GM21786 (cell line): Measurements from ENCODE around the gene MKLN1.
"Not testable (repeated sequence)": the region's sequence is repeated elsewhere in the genome, so short reads cannot be mapped to it uniquely, and the experiment has no call there.

Experiments used
- ATAC-seq: cut with Tn5 transposase; IDR thresholded peaks from one replicate; pipeline ENCODE4 v1.9.1; 2021; ENCODE audit not compliant: unreplicated experiment

MKLN1 gene

GRCh38 chr7:131497454-131497853, 169.8 kb downstream of the MKLN1 start:
- ATAC-seq: no peak

GRCh38 chr7:131498237-131498885, 170.7 kb downstream of the MKLN1 start:
- ATAC-seq: no peak

GRCh38 chr7:131499801-131500200, 172.1 kb downstream of the MKLN1 start:
- ATAC-seq: no peak

GRCh38 chr7:131500357-131500756, 172.7 kb downstream of the MKLN1 start:
- no peak for ATAC-seq

- peak; percentile 93 for ATAC-seq
Observed at GRCh38 chr7:131501422-131501821, 173.7 kb downstream of the MKLN1 start.

- no peak for ATAC-seq
Observed at GRCh38 chr7:131501930-131502685, 174.4 kb downstream of the MKLN1 start.

- ATAC-seq: no peak
Observed at GRCh38 chr7:131502810-131503508, 175.3 kb downstream of the MKLN1 start.

- no peak for ATAC-seq
Observed at GRCh38 chr7:131503639-131504038, 176.0 kb downstream of the MKLN1 start.

GRCh38 chr7:131504157-131504899, 176.7 kb downstream of the MKLN1 start:
- ATAC-seq: no peak

- not testable (repeated sequence) for ATAC-seq
Observed at GRCh38 chr7:131505037-131505620, 177.5 kb downstream of the MKLN1 start.

- ATAC-seq: no peak
Observed at GRCh38 chr7:131505636-131506557, 178.2 kb downstream of the MKLN1 start.

- no peak for ATAC-seq
Observed at GRCh38 chr7:131506597-131506996, 178.9 kb downstream of the MKLN1 start.

- peak; percentile 72 for ATAC-seq
Observed at GRCh38 chr7:131507592-131508331, 180.1 kb downstream of the MKLN1 start.

GRCh38 chr7:131508754-131509486, 181.2 kb downstream of the MKLN1 start:
- ATAC-seq: no peak

GRCh38 chr7:131509781-131510180, 182.1 kb downstream of the MKLN1 start:
- ATAC-seq: no peak

GRCh38 chr7:131511071-131511470, 183.4 kb downstream of the MKLN1 start:
- ATAC-seq: no peak

- ATAC-seq: no peak
Observed at GRCh38 chr7:131511774-131512535, 184.3 kb downstream of the MKLN1 start.
